Liver (tissue), 9 donors: ENCODE results near the gene ZNF558. TPM values are rescaled to one million over a fixed set of nuclear protein-coding genes. Genes with fewer than 3 reads are reported as not detected.

Source experiments
- DNase-seq: peaks from one replicate; pipeline ENCODE4 v3.0.0-alpha.2; 2017; ENCODE audit warnings: low spot score
- H3K27ac ChIP-seq, 2 donors: one replicate each; pipeline ENCODE4 v1.7.0; 2013; ENCODE audit warnings: inconsistent platforms in 2 of 2, low read length in 2 of 2, control low read depth in 1 of 2, low read depth in 1 of 2, mild to moderate bottlenecking in 1 of 2
- H3K27me3 ChIP-seq, 4 donors: one replicate each; pipeline versions ENCODE4 v1.6.1 to v1.7.0; 2013; ENCODE audit warnings: low read length in 3 of 4, inconsistent platforms in 1 of 4, mild to moderate bottlenecking in 1 of 4, moderate library complexity in 1 of 4; ENCODE audit not compliant: control insufficient read depth in 4 of 4, insufficient read depth in 4 of 4
- H3K36me3 ChIP-seq, 4 donors: one replicate each; pipeline versions ENCODE4 v1.6.1 to v1.7.0; 2013; ENCODE audit warnings: low read length in 3 of 4, mild to moderate bottlenecking in 3 of 4, low read depth in 1 of 4, moderate library complexity in 1 of 4; ENCODE audit not compliant: control insufficient read depth in 4 of 4, insufficient read depth in 3 of 4
- H3K4me1 ChIP-seq, 4 donors: one replicate each; pipeline versions ENCODE4 v1.6.1 to v1.7.0; 2013; ENCODE audit warnings: low read length in 3 of 4, mild to moderate bottlenecking in 3 of 4, moderate library complexity in 1 of 4; ENCODE audit not compliant: control insufficient read depth in 4 of 4, insufficient read depth in 4 of 4
- H3K4me3 ChIP-seq, 3 donors: one replicate each; pipeline versions ENCODE4 v1.6.1 to v1.7.0; 2013; ENCODE audit warnings: low read length in 3 of 3, control low read depth in 1 of 3, low read depth in 1 of 3, mild to moderate bottlenecking in 1 of 3
- H3K9ac ChIP-seq, 2 donors: one replicate each; pipeline ENCODE4 v1.7.0; 2013; ENCODE audit warnings: low read length in 2 of 2, mild to moderate bottlenecking in 2 of 2, moderate library complexity in 2 of 2, control low read depth in 1 of 2, low read depth in 1 of 2
- H3K9me3 ChIP-seq, 4 donors: one replicate each; pipeline versions ENCODE4 v1.6.1 to v1.7.0; 2013; ENCODE audit warnings: low read length in 3 of 4; ENCODE audit not compliant: control insufficient read depth in 4 of 4
- CTCF ChIP-seq: fragments of 150-350 bp; IDR thresholded peaks from 2 replicates; pipeline ENCODE4 v1.5.1; 2017; ENCODE audit warnings: improper control_type of control experiment, low read depth, low read length; ENCODE audit not compliant: missing input control
- EGR1 ChIP-seq, 2 donors: IDR thresholded peaks; 2 replicates each; pipeline ENCODE4 v1.6.1; 2016 to 2018; ENCODE audit warnings: antibody characterized with exemption in 2 of 2, low read depth in 2 of 2
- HNF4A ChIP-seq, 2 donors: conservative IDR thresholded peaks; 2 replicates each; pipeline ENCODE4 v1.6.1; 2016; ENCODE audit warnings: antibody characterized with exemption in 2 of 2, mild to moderate bottlenecking in 2 of 2
- HNF4G ChIP-seq: IDR thresholded peaks from 2 replicates; pipeline ENCODE4 v1.6.1; 2016; ENCODE audit warnings: antibody characterized with exemption
- JUND ChIP-seq, 2 donors: IDR thresholded peaks; 2 replicates each; pipeline ENCODE4 v1.6.1; 2016; ENCODE audit warnings: antibody characterized with exemption in 2 of 2
- MAX ChIP-seq: IDR thresholded peaks from 2 replicates; pipeline ENCODE4 v1.6.1; 2016; ENCODE audit warnings: antibody characterized with exemption
- NR2F2 ChIP-seq: IDR thresholded peaks from 2 replicates; pipeline ENCODE4 v1.6.1; 2016; ENCODE audit warnings: antibody characterized with exemption
- REST ChIP-seq: IDR thresholded peaks from 2 replicates; pipeline ENCODE4 v1.6.1; 2016; ENCODE audit warnings: antibody characterized with exemption, mild to moderate bottlenecking
- TAF1 ChIP-seq: conservative IDR thresholded peaks from 2 replicates; pipeline ENCODE4 v1.6.1; 2016; ENCODE audit warnings: antibody characterized with exemption, mild to moderate bottlenecking
- YY1 ChIP-seq: IDR thresholded peaks from 2 replicates; pipeline ENCODE4 v1.6.1; 2016; ENCODE audit warnings: antibody characterized with exemption, mild to moderate bottlenecking
- ZBTB33 ChIP-seq: IDR thresholded peaks from 2 replicates; pipeline ENCODE4 v1.6.1; 2016; ENCODE audit warnings: antibody characterized with exemption
- WGBS: extraction: QIAGEN DNeasy Blood & Tissue Kit; methylation state at CpG from one replicate; pipeline ENCODE4 v1.1.7; 2013; 5-methylcytosine and 5-hydroxymethylcytosine counted together
- polyA plus RNA-seq, 2 donors: library from polyadenylated mRNA; stranded (reverse) in 1 of 2; unstranded in 1 of 2; fragments of 200-250 nt in 1 of 2; fragments of >200 nt in 1 of 2; fragmentation: Nextera tagmentation in 1 of 2; extraction: Ambion mirVana in 1 of 2; gene quantifications; one replicate each; pipeline versions ENCODE4 v1.2.1 to v1.2.3, GENCODE V29; 2013 to 2015
- total RNA-seq, 2 donors: library from RNA; depleted of rRNA; stranded (reverse); fragments of >200 nt; gene quantifications; one replicate each; pipeline ENCODE4 v1.2.3, GENCODE V29; 2014
- donor health status: healthy.
- donor health status: healthy.
- donor health status: healthy.
- donor health status: healthy.
- donor health status: healthy.

The ZNF558 gene
- total and polyA plus RNA-seq, 4 donors = 4.9 to 21.2 (median 7.0) TPM

GRCh38 chr19:8866344-8866743, 34.2 kb upstream of the ZNF558 start:
- Histone ChIP-seq H3K4me3 (no peak overlapping the region), H3K9ac (no peak overlapping the region), H3K36me3 (no peaks in the 10 kb centered on the region), H3K27ac (no peak overlapping the region), H3K9me3 (peaks cover 1 to 9% (median 3%) of the 10 kb centered on the region in 4 donors), H3K4me1 (no peaks in the 10 kb centered on the region), H3K27me3 (peaks cover 0 to 2% (median 1%) of the 10 kb centered on the region in 4 donors)
- no peak for TF ChIP-seq TAF1
- no peak for TF ChIP-seq EGR1 (IDR thresholded peaks at IDR 0.05; ENCODE audit: low read depth in 2 of 2)
- no peak for TF ChIP-seq JUND (IDR thresholded peaks at IDR 0.05)
- no peak for TF ChIP-seq HNF4A (conservative IDR thresholded peaks at IDR 0.05)
- no peak for TF ChIP-seq REST
- DNase-seq = no peak

GRCh38 chr19:8858260-8858659, 26.2 kb upstream of the ZNF558 start:
- Histone ChIP-seq H3K4me3 (no peak overlapping the region), H3K27me3 (peaks cover 0 to 11% (median 3%) of the 10 kb centered on the region in 4 donors), H3K9me3 (peaks cover 0 to 4% (median 0%) of the 10 kb centered on the region in 4 donors), H3K27ac (no peak overlapping the region), H3K9ac (no peak overlapping the region), H3K4me1 (no peaks in the 10 kb centered on the region), H3K36me3 (no peaks in the 10 kb centered on the region)
- 80% methylated on average over 3 of the region's 3 CpGs for WGBS
- no peak for DNase-seq
- TF ChIP-seq MAX = no peak
- no peak for TF ChIP-seq HNF4G
- TF ChIP-seq REST = no peak
- TF ChIP-seq JUND (IDR thresholded peaks at IDR 0.05) = no peak
- TF ChIP-seq YY1 = no peak
- no peak for TF ChIP-seq ZBTB33
- no peak for TF ChIP-seq NR2F2
- no peak for TF ChIP-seq CTCF
- no peak for TF ChIP-seq TAF1
